ENCODE measurements around the gene HAVCR1.

HAVCR1 gene

DNA sequence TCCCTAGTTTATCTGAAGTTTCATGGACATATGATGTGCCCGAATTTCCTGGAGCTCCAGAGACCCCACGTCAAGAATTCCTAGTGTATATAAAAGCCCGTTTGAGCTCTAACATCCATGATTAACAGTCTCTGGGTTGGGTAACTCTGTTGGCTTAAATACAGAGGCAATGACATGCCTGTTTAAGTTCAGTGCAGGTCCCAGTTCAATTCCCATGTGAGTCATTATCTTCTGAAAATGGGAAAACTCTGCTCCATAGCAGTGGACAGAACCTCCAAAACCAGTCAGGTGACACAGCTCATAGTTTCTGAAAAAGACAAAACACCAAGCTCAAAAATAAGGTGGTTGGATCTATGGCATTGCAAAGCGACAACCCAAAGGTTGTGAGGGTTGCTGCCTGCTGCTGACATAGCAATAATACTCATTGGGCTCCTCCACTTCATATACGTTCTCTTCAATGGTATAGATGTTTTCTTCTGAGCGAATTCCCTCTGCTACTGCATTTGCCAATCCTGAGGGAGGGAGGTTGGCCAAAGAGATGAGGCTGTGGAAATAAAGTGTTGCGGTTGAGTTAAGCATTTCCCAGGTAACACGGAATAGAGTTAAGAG, 27.9 kb upstream of the HAVCR1 start:
- H3K9me3 ChIP-seq (ENCODE audit: control insufficient read depth, insufficient read depth, low read depth, low read length): no peaks in the 10 kb centered on the region
- no peak overlapping the region for H3K27ac ChIP-seq (ENCODE audit: extremely low read depth, low read depth, low read length)
- ChIA-PET POLR2A (interaction anchor here (0.7 kb wide), 1 partner anchor 9 kb away, joined by 3 read pairs; no protein-coding TSS in a partner anchor), CTCF (interaction anchor here (0.6 to 1.6 kb wide), 2 partner anchors 8 to 11 kb away, joined by 3 to 5 read pairs; no protein-coding TSS in a partner anchor)
- H3K4me1 ChIP-seq (ENCODE audit: control insufficient read depth, insufficient read depth, low read length): no peaks in the 10 kb centered on the region
- no peak for TF ChIP-seq BCL11B (tag by site-specific recombination; IDR thresholded peaks at IDR 0.05; ENCODE audit: low read depth)
- H3K4me3 ChIP-seq (ENCODE audit: low read depth, low read length): no peak overlapping the region
- no peaks in the 10 kb centered on the region for H3K36me3 ChIP-seq (ENCODE audit: control insufficient read depth in 2 of 2, insufficient read depth in 1 of 2, low read length in 2 of 2)

DNA sequence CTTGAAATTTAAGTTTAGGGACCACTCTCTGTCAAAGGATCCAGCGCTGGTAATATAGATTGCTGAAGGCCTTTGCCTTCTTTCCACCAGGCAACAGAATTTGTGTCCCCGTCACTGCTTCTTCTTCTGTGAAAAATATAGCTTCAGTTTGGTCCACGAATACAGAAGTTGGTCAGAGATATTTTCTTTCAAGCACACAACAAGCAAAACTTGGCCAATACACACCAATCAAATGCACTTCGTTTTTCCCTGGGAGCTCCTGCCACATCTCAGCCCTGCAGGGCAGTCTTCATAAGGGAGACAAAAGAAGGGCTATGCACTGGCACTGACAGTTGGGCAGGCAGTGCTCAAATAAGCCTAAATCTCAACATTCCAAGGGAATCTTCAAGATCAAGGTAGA, 27.0 kb upstream of the HAVCR1 start:
- ChIA-PET POLR2A (no interaction called here), CTCF (interaction anchor here (1.6 kb wide), 1 partner anchor 9 kb away, joined by 5 read pairs; no protein-coding TSS in a partner anchor)
- Histone ChIP-seq H3K4me3 (ENCODE audit: low read depth, low read length) (no peak overlapping the region), H3K36me3 (ENCODE audit: control insufficient read depth in 2 of 2, insufficient read depth in 1 of 2, low read length in 2 of 2) (no peaks in the 10 kb centered on the region), H3K9me3 (ENCODE audit: control insufficient read depth, insufficient read depth, low read depth, low read length) (no peaks in the 10 kb centered on the region), H3K27ac (ENCODE audit: extremely low read depth, low read depth, low read length) (no peak overlapping the region), H3K4me1 (ENCODE audit: control insufficient read depth, insufficient read depth, low read length) (no peaks in the 10 kb centered on the region)
- TF ChIP-seq ZNF174 (tag by site-specific recombination; IDR thresholded peaks at IDR 0.05) (no peak), KLF16 (tag by site-specific recombination; IDR thresholded peaks at IDR 0.05) (no peak), ZNF530 (tag by site-specific recombination; IDR thresholded peaks at IDR 0.05; ENCODE audit: low read depth) (no peak), ZNF335 (tag by site-specific recombination; conservative IDR thresholded peaks at IDR 0.05) (no peak), ZNF792 (tag by site-specific recombination; IDR thresholded peaks at IDR 0.05) (no peak), FEZF1 (tag by site-specific recombination; IDR thresholded peaks at IDR 0.05) (no peak), ZNF19 (tag by site-specific recombination; IDR thresholded peaks at IDR 0.05; ENCODE audit: low read depth) (no peak), ZBTB21 (tag by site-specific recombination; IDR thresholded peaks at IDR 0.05) (no peak), RBAK (tag by site-specific recombination; IDR thresholded peaks at IDR 0.05) (no peak), ZNF544 (tag by site-specific recombination; IDR thresholded peaks at IDR 0.05) (no peak), BCL11A (tag by site-specific recombination; IDR thresholded peaks at IDR 0.05; ENCODE audit: low read depth) (no peak), ZNF660 (tag by site-specific recombination; IDR thresholded peaks at IDR 0.05) (no peak), GLIS2 (tag by site-specific recombination; IDR thresholded peaks at IDR 0.05) (no peak), ZNF155 (tag by site-specific recombination; IDR thresholded peaks at IDR 0.05) (no peak), HOXD13 (CRISPR knock-in tag; IDR thresholded peaks at IDR 0.05; ENCODE audit: borderline replicate concordance) (no peak)
- TF ChIP-seq, protein P1, sequence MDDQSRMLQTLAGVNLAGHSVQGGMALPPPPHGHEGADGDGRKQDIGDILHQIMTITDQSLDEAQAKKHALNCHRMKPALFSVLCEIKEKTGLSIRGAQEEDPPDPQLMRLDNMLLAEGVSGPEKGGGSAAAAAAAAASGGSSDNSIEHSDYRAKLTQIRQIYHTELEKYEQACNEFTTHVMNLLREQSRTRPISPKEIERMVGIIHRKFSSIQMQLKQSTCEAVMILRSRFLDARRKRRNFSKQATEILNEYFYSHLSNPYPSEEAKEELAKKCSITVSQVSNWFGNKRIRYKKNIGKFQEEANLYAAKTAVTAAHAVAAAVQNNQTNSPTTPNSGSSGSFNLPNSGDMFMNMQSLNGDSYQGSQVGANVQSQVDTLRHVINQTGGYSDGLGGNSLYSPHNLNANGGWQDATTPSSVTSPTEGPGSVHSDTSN (CRISPR knock-in tag; IDR thresholded peaks at IDR 0.05): no peak
- TF ChIP-seq, protein P2, sequence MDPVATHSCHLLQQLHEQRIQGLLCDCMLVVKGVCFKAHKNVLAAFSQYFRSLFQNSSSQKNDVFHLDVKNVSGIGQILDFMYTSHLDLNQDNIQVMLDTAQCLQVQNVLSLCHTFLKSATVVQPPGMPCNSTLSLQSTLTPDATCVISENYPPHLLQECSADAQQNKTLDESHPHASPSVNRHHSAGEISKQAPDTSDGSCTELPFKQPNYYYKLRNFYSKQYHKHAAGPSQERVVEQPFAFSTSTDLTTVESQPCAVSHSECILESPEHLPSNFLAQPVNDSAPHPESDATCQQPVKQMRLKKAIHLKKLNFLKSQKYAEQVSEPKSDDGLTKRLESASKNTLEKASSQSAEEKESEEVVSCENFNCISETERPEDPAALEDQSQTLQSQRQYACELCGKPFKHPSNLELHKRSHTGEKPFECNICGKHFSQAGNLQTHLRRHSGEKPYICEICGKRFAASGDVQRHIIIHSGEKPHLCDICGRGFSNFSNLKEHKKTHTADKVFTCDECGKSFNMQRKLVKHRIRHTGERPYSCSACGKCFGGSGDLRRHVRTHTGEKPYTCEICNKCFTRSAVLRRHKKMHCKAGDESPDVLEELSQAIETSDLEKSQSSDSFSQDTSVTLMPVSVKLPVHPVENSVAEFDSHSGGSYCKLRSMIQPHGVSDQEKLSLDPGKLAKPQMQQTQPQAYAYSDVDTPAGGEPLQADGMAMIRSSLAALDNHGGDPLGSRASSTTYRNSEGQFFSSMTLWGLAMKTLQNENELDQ (tag by site-specific recombination; IDR thresholded peaks at IDR 0.05; ENCODE audit: low read depth): no peak
- TF ChIP-seq, protein P3, sequence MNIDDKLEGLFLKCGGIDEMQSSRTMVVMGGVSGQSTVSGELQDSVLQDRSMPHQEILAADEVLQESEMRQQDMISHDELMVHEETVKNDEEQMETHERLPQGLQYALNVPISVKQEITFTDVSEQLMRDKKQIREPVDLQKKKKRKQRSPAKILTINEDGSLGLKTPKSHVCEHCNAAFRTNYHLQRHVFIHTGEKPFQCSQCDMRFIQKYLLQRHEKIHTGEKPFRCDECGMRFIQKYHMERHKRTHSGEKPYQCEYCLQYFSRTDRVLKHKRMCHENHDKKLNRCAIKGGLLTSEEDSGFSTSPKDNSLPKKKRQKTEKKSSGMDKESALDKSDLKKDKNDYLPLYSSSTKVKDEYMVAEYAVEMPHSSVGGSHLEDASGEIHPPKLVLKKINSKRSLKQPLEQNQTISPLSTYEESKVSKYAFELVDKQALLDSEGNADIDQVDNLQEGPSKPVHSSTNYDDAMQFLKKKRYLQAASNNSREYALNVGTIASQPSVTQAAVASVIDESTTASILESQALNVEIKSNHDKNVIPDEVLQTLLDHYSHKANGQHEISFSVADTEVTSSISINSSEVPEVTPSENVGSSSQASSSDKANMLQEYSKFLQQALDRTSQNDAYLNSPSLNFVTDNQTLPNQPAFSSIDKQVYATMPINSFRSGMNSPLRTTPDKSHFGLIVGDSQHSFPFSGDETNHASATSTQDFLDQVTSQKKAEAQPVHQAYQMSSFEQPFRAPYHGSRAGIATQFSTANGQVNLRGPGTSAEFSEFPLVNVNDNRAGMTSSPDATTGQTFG (tag by site-specific recombination; IDR thresholded peaks at IDR 0.05; ENCODE audit: borderline replicate concordance): no peak
- TF ChIP-seq, protein P4, sequence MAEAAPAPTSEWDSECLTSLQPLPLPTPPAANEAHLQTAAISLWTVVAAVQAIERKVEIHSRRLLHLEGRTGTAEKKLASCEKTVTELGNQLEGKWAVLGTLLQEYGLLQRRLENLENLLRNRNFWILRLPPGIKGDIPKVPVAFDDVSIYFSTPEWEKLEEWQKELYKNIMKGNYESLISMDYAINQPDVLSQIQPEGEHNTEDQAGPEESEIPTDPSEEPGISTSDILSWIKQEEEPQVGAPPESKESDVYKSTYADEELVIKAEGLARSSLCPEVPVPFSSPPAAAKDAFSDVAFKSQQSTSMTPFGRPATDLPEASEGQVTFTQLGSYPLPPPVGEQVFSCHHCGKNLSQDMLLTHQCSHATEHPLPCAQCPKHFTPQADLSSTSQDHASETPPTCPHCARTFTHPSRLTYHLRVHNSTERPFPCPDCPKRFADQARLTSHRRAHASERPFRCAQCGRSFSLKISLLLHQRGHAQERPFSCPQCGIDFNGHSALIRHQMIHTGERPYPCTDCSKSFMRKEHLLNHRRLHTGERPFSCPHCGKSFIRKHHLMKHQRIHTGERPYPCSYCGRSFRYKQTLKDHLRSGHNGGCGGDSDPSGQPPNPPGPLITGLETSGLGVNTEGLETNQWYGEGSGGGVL (tag by site-specific recombination; IDR thresholded peaks at IDR 0.05): no peak
